Measurements from ENCODE around the gene SFMBT2.

DNA sequence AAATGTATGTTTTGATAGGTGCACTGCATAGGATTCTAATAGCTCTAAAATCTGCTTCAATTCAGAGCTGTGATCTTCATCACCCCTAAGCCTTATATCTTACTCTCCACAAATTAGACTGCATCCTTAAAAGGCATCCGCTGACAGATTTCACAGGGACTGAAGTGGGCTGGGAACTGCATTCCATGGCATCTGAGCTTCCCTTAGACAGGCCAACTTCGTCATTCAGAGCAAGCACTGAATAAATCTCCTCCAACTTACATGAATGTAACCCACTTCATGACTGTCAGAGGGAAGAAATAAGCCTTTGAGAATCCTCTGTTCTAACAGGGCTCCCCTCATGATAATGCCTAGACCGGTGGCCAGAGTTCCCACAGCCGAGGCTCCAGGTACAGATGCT lies 71.3 kb downstream of the SFMBT2 start:
- TF ChIP-seq, protein P1, sequence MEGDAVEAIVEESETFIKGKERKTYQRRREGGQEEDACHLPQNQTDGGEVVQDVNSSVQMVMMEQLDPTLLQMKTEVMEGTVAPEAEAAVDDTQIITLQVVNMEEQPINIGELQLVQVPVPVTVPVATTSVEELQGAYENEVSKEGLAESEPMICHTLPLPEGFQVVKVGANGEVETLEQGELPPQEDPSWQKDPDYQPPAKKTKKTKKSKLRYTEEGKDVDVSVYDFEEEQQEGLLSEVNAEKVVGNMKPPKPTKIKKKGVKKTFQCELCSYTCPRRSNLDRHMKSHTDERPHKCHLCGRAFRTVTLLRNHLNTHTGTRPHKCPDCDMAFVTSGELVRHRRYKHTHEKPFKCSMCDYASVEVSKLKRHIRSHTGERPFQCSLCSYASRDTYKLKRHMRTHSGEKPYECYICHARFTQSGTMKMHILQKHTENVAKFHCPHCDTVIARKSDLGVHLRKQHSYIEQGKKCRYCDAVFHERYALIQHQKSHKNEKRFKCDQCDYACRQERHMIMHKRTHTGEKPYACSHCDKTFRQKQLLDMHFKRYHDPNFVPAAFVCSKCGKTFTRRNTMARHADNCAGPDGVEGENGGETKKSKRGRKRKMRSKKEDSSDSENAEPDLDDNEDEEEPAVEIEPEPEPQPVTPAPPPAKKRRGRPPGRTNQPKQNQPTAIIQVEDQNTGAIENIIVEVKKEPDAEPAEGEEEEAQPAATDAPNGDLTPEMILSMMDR (IDR thresholded peaks at IDR 0.05), result no peak
- no peak for TF ChIP-seq POLR2A (IDR thresholded peaks at IDR 0.05)

All from suprapubic skin (tissue), 3 donors.